GM12873 (cell line): ENCODE data around the gene ATP13A1.

Experiments
- CTCF ChIP-seq: IDR thresholded peaks from 2 replicates; pipeline ENCODE4 v1.5.1; 2012; ENCODE audit warnings: low read depth, mild to moderate bottlenecking, moderate library complexity, low read length, control low read depth; ENCODE audit not compliant: insufficient read depth; ENCODE audit errors: missing control alignments

The ATP13A1 gene

DNA sequence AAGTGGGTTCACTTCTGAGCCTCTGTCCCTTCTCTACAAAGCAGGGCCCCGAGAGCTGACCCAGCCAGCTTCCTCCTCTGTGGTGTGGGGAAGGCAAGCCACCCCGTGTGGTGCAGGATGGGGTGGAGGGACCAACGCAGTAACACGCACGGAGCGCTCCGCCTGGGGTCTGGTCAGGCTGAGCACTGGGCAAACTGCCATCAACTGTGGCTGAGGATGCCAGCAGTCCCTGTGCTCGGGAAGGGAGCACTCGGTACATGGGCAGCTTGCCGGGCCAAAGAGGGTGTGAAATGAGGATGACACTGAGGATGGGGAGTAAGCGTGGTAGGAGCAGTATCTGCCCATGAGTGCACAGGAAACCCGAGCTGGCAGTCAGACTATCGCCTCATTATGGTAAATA lies 12.4 kb downstream of the ATP13A1 start:
- no peak for TF ChIP-seq CTCF

- TF ChIP-seq CTCF, result no peak
These were observed 13.1 kb downstream of the ATP13A1 start for GRCh38 chr19:19650331-19650730.

- TF ChIP-seq CTCF, result no peak
These were observed 13.9 kb downstream of the ATP13A1 start for GRCh38 chr19:19649580-19649995.

DNA sequence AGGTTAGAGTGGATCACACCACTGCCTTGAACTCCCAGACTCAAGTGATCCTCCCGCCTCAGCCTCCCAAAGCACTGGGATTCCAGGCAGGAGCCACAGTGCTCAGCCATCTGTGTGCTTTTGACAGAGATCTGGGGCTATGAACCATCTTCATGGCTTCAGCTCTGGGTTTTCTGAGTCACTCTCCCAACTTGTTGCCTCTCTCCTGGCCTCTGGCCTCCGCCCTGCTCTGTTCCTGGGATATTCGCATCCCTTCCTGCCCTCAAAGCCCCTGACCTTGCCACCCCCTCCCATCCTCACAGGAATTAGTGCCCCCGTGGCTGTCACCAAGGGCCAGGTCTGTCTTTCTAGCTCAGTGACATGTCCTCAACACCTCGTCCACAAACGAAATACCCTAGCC lies 14.3 kb downstream of the ATP13A1 start:
- no peak for TF ChIP-seq CTCF

GRCh38 chr19:19647037-19647835 lies 16.2 kb downstream of the ATP13A1 start:
- no peak for TF ChIP-seq CTCF

GRCh38 chr19:19645233-19645870 lies 18.1 kb downstream of the ATP13A1 start:
- no peak for TF ChIP-seq CTCF

- no peak for TF ChIP-seq CTCF
These were observed 19.5 kb downstream of the ATP13A1 start for GRCh38 chr19:19644054-19644388.
